Psoas muscle (tissue), 8 donors: ENCODE data around the gene OSBPL6. TPM values are rescaled to one million over a fixed set of nuclear protein-coding genes. Genes with fewer than 3 reads are reported as not detected.

Experiments
- ATAC-seq, 4 donors: fragments of 200-7000 bp; cut with Tn5 transposase; one replicate each; pipeline ENCODE4 v1.9.1; 2020; ENCODE audit warnings: moderate library complexity in 3 of 4, mild to moderate bottlenecking in 2 of 4
- DNase-seq, 2 donors: peaks; one replicate each; pipeline ENCODE4 v3.0.0-alpha.2; 2020
- H3K27ac ChIP-seq: fragments of 200-600 bp; one replicate; pipeline ENCODE4 v1.8.0; 2022
- H3K27me3 ChIP-seq, 3 donors: fragments of 200-600 bp in 1 of 3; one replicate each; pipeline versions ENCODE4 v1.6.1 to v1.8.0; 2013 to 2022; ENCODE audit warnings: low read length in 2 of 3, mild to moderate bottlenecking in 2 of 3, moderate library complexity in 1 of 3; ENCODE audit not compliant: insufficient read depth in 3 of 3
- H3K36me3 ChIP-seq, 2 donors: fragments of 200-600 bp in 1 of 2; one replicate each; pipeline versions ENCODE4 v1.6.1 to v1.8.0; 2013 to 2022; ENCODE audit warnings: low read depth in 1 of 2, mild to moderate bottlenecking in 1 of 2, moderate library complexity in 1 of 2; ENCODE audit not compliant: insufficient read depth in 1 of 2
- H3K4me1 ChIP-seq: fragments of 200-600 bp; one replicate; pipeline ENCODE4 v1.8.0; 2022
- H3K4me3 ChIP-seq: fragments of 200-600 bp; one replicate; pipeline ENCODE4 v1.8.0; 2022; ENCODE audit warnings: mild to moderate bottlenecking
- H3K9me3 ChIP-seq: fragments of 200-600 bp; one replicate; pipeline ENCODE4 v1.8.0; 2022
- CTCF ChIP-seq: fragments of 200-600 bp; IDR thresholded peaks from one replicate; pipeline ENCODE4 v1.8.0; 2022; ENCODE audit warnings: antibody characterized with exemption
- WGBS, 3 donors: extraction: QIAGEN DNeasy Blood & Tissue Kit; methylation state at CpG; one replicate each; pipeline versions ENCODE4 v1.1.6 to v1.1.7; 2013; 5-methylcytosine and 5-hydroxymethylcytosine counted together
- intact Hi-C, 2 donors: fragments of 100-400 bp; cut with DNase I; formaldehyde crosslinking; loops; one replicate each; pipeline versions ENCODE4 v1.11.0 to v1.14.2; 2022
- polyA plus RNA-seq, 3 donors: library from polyadenylated mRNA; stranded (reverse); fragments of 200-250 nt; gene quantifications; one replicate each; pipeline ENCODE4 v1.2.3, GENCODE V29; 2013
- total RNA-seq, 4 donors: library from RNA; stranded (reverse); fragmentation: NEBNext Ultra II Directional in 2 of 4; extraction: Animal tissue kit (Norgen Biotek cat#: 25700) in 2 of 4; gene quantifications; one replicate each; pipeline versions ENCODE4 v1.2.1 to v1.2.4, GENCODE V29; 2021 to 2023
- donor health status: healthy with polysubstance abuse.
- donor health status: DM: no; HTN: no; CAD: no; lungs with moderate emphysema.
- donor health status: Bipolar disorder and iron deficiency.
- donor health status: healthy.
- donor health status: DM: yes; HTN: yes; CAD: no.
- donor health status: DM: no; HTN: no; CAD: no.
- donor health status: DM: no; HTN: no; CAD: no.
- donor health status: DM: yes; HTN: yes; CAD: no.

The OSBPL6 gene
- total and polyA plus RNA-seq, 7 donors = 11.4 to 147 (median 36.2) TPM

- Histone ChIP-seq H3K4me1 (peaks cover 49% of the 10 kb centered on the region), H3K27ac (peak overlapping the region; percentile 69), H3K36me3 (peaks cover 0 to 9% of the 10 kb centered on the region in 2 donors), H3K27me3 (no peaks in the 10 kb centered on the region), H3K9me3 (no peaks in the 10 kb centered on the region), H3K4me3 (peak overlapping the region; percentile 42)
- DNase-seq (no peak), ATAC-seq (peak; percentile 36 to 62 (median 54))
- intact Hi-C loops = loop anchor here in 1 of 2 donors (5.0 kb wide), 1 partner anchor 80 kb away; no protein-coding TSS in a partner anchor
- 10 to 19% (median 13%) methylated on average over 6 of the region's 6 CpGs for WGBS, 3 donors
- no peak for TF ChIP-seq CTCF
These were observed 83.5 kb downstream of the OSBPL6 start for GRCh38 chr2:178277741-178278197.

GRCh38 chr2:178279142-178279541 is 84.8 kb downstream of the OSBPL6 start:
- Histone ChIP-seq H3K9me3 (no peaks in the 10 kb centered on the region), H3K4me3 (no peak overlapping the region), H3K4me1 (peaks cover 43% of the 10 kb centered on the region), H3K27ac (no peak overlapping the region), H3K27me3 (no peaks in the 10 kb centered on the region), H3K36me3 (peaks cover 0 to 9% of the 10 kb centered on the region in 2 donors)
- no peak for ATAC-seq
- no peak for DNase-seq
- 77 to 82% (median 77%) methylated on average over 2 of the region's 2 CpGs for WGBS, 3 donors
- intact Hi-C loops = loop anchor here in 1 of 2 donors (5.0 kb wide), 1 partner anchor 82 kb away; no protein-coding TSS in a partner anchor
- TF ChIP-seq CTCF = no peak

- intact Hi-C loops = loop anchor here (5.0 kb wide), 2 partner anchors 82 to 147 kb away; no protein-coding TSS in a partner anchor
- 92 to 97% (median 96%) methylated on average over 10 of the region's 10 CpGs for WGBS, 3 donors
- H3K4me3 ChIP-seq = no peak overlapping the region
- ATAC-seq (no peak), DNase-seq (no peak)
- peaks cover 43% of the 10 kb centered on the region for H3K4me1 ChIP-seq
- H3K9me3 ChIP-seq = no peaks in the 10 kb centered on the region
- no peaks in the 10 kb centered on the region for H3K27me3 ChIP-seq
- H3K36me3 ChIP-seq = peaks cover 0 to 9% of the 10 kb centered on the region in 2 donors
- H3K27ac ChIP-seq = no peak overlapping the region
- TF ChIP-seq CTCF = no peak
These were observed 85.3 kb downstream of the OSBPL6 start for GRCh38 chr2:178279636-178280035.

GRCh38 chr2:178280244-178280852 is 86.0 kb downstream of the OSBPL6 start:
- peaks cover 0 to 14% of the 10 kb centered on the region in 2 donors for H3K36me3 ChIP-seq
- peak; percentile 85 for TF ChIP-seq CTCF
- no peak overlapping the region for H3K4me3 ChIP-seq
- H3K27me3 ChIP-seq = no peaks in the 10 kb centered on the region
- H3K4me1 ChIP-seq = peaks cover 50% of the 10 kb centered on the region
- DNase-seq = no peak
- intact Hi-C loops = loop anchor here in 1 of 2 donors (5.0 kb wide), 1 partner anchor 148 kb away; no protein-coding TSS in a partner anchor
- peak; percentile 33 to 76 (median 59) for ATAC-seq
- WGBS, 3 donors = 48 to 64% (median 56%) methylated on average over 4 of the region's 4 CpGs
- no peak overlapping the region for H3K27ac ChIP-seq
- no peaks in the 10 kb centered on the region for H3K9me3 ChIP-seq
